Measurements from ENCODE around the gene SBSN.

GRCh38 chr19:35533822-35534392 is 5.8 kb upstream of the SBSN start:
- TF ChIP-seq CEBPB (IDR thresholded peaks at IDR 0.05) (no peak), NFIC (IDR thresholded peaks at IDR 0.05) (no peak), YY1 (IDR thresholded peaks at IDR 0.05; ENCODE audit: low read depth) (no peak), MAX (IDR thresholded peaks at IDR 0.05) (no peak), TCF12 (IDR thresholded peaks at IDR 0.05; ENCODE audit: low read depth) (no peak), TAF1 (IDR thresholded peaks at IDR 0.05; ENCODE audit: low read depth) (no peak)
